ENCODE data around the gene OPN1LW.
"Not testable (repeated sequence)": the region's sequence is repeated elsewhere in the genome, so short reads cannot be mapped to it uniquely, and the experiment has no call there.

DNA sequence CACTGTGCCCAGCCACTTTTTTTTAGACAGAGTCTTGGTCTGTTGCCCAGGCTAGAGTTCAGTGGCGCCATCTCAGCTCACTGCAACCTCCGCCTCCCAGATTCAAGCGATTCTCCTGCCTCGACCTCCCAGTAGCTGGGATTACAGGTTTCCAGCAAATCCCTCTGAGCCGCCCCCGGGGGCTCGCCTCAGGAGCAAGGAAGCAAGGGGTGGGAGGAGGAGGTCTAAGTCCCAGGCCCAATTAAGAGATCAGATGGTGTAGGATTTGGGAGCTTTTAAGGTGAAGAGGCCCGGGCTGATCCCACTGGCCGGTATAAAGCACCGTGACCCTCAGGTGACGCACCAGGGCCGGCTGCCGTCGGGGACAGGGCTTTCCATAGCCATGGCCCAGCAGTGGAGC lies 38.3 kb downstream of the OPN1LW start, which contains the start of gene OPN1MW:
- TF ChIP-seq, protein P1, sequence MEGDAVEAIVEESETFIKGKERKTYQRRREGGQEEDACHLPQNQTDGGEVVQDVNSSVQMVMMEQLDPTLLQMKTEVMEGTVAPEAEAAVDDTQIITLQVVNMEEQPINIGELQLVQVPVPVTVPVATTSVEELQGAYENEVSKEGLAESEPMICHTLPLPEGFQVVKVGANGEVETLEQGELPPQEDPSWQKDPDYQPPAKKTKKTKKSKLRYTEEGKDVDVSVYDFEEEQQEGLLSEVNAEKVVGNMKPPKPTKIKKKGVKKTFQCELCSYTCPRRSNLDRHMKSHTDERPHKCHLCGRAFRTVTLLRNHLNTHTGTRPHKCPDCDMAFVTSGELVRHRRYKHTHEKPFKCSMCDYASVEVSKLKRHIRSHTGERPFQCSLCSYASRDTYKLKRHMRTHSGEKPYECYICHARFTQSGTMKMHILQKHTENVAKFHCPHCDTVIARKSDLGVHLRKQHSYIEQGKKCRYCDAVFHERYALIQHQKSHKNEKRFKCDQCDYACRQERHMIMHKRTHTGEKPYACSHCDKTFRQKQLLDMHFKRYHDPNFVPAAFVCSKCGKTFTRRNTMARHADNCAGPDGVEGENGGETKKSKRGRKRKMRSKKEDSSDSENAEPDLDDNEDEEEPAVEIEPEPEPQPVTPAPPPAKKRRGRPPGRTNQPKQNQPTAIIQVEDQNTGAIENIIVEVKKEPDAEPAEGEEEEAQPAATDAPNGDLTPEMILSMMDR (IDR thresholded peaks at IDR 0.05) = not testable (repeated sequence)
- TF ChIP-seq POLR2A (IDR thresholded peaks at IDR 0.05; ENCODE audit: low read depth) = not testable (repeated sequence)
